Measurements from ENCODE around the gene KCNC4. TPM values are rescaled to one million over a fixed set of nuclear protein-coding genes. Genes with fewer than 3 reads are reported as not detected.

Gene KCNC4
- total and polyA plus RNA-seq, 2 of the 13 experiments (the other 11 are each of a cell fraction or from before 2014, with no cell fraction given) = 0.24 to 0.66 TPM

DNA sequence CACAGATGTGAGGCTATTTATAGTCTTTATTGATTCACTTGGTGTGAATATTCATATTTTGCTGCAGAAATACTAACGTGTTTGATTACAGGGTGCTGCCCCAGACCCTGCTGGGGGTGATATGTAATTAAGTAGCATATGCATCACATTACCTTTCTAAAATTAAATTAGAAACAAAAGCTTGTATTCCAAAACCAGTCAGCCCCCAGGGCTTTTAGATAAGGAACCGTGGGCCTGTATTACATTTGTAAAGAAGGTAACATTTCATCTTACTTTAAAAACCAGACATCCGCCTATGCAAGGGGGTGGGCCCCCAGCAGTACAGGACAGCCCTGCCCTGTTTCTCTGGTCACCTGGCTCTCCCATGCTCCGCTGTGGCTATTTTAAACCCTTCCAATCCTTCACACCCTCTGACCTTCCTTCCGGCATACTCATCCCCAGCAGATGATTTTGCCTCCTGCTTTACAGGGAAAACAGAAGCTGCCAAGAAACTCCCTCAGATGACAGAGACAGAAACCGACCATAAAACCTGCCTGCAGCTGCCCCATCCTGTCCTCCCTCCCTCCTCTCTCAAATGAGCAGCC lies 22.0 kb upstream of the KCNC4 start:
- TF ChIP-seq ZNF292 (CRISPR knock-in tag; IDR thresholded peaks at IDR 0.05; ENCODE audit: borderline replicate concordance, low read depth) (no peak), AKAP8 (CRISPR knock-in tag; IDR thresholded peaks at IDR 0.05) (no peak), DMAP1 (CRISPR knock-in tag; IDR thresholded peaks at IDR 0.05) (no peak), ZNF878 (CRISPR knock-in tag; IDR thresholded peaks at IDR 0.05) (no peak), GLI4 (CRISPR knock-in tag; IDR thresholded peaks at IDR 0.05; ENCODE audit: borderline replicate concordance) (no peak), PHF20 (CRISPR knock-in tag; IDR thresholded peaks at IDR 0.05) (no peak), JARID2 (CRISPR knock-in tag; IDR thresholded peaks at IDR 0.05; ENCODE audit: insufficient replicate concordance) (no peak), ZFP36 (IDR thresholded peaks at IDR 0.05; ENCODE audit: borderline replicate concordance, low read depth, low read length, partially characterized antibody) (no peak), ZNF317 (CRISPR knock-in tag; IDR thresholded peaks at IDR 0.05) (no peak), TBL1XR1 (IDR thresholded peaks at IDR 0.05; ENCODE audit: borderline replicate concordance, low read length, partially characterized antibody) (no peak), JUND (CRISPR knock-in tag; IDR thresholded peaks at IDR 0.05) (no peak), ZNF607 (CRISPR knock-in tag; IDR thresholded peaks at IDR 0.05; ENCODE audit: borderline replicate concordance) (no peak), SMAD3 (CRISPR knock-in tag; IDR thresholded peaks at IDR 0.05) (no peak)
- TF ChIP-seq, protein P1, sequence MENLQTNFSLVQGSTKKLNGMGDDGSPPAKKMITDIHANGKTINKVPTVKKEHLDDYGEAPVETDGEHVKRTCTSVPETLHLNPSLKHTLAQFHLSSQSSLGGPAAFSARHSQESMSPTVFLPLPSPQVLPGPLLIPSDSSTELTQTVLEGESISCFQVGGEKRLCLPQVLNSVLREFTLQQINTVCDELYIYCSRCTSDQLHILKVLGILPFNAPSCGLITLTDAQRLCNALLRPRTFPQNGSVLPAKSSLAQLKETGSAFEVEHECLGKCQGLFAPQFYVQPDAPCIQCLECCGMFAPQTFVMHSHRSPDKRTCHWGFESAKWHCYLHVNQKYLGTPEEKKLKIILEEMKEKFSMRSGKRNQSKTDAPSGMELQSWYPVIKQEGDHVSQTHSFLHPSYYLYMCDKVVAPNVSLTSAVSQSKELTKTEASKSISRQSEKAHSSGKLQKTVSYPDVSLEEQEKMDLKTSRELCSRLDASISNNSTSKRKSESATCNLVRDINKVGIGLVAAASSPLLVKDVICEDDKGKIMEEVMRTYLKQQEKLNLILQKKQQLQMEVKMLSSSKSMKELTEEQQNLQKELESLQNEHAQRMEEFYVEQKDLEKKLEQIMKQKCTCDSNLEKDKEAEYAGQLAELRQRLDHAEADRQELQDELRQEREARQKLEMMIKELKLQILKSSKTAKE (CRISPR knock-in tag; IDR thresholded peaks at IDR 0.05; ENCODE audit: borderline replicate concordance) = no peak
- TF ChIP-seq, protein P2, sequence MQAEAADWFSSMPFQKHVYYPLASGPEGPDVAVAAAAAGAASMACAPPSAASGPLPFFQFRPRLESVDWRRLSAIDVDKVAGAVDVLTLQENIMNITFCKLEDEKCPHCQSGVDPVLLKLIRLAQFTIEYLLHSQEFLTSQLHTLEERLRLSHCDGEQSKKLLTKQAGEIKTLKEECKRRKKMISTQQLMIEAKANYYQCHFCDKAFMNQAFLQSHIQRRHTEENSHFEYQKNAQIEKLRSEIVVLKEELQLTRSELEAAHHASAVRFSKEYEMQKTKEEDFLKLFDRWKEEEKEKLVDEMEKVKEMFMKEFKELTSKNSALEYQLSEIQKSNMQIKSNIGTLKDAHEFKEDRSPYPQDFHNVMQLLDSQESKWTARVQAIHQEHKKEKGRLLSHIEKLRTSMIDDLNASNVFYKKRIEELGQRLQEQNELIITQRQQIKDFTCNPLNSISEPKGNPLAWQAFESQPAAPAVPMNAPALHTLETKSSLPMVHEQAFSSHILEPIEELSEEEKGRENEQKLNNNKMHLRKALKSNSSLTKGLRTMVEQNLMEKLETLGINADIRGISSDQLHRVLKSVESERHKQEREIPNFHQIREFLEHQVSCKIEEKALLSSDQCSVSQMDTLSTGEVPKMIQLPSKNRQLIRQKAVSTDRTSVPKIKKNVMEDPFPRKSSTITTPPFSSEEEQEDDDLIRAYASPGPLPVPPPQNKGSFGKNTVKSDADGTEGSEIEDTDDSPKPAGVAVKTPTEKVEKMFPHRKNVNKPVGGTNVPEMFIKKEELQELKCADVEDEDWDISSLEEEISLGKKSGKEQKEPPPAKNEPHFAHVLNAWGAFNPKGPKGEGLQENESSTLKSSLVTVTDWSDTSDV (CRISPR knock-in tag; IDR thresholded peaks at IDR 0.05) = no peak
- TF ChIP-seq, protein P3, sequence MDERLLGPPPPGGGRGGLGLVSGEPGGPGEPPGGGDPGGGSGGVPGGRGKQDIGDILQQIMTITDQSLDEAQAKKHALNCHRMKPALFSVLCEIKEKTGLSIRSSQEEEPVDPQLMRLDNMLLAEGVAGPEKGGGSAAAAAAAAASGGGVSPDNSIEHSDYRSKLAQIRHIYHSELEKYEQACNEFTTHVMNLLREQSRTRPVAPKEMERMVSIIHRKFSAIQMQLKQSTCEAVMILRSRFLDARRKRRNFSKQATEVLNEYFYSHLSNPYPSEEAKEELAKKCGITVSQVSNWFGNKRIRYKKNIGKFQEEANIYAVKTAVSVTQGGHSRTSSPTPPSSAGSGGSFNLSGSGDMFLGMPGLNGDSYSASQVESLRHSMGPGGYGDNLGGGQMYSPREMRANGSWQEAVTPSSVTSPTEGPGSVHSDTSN (CRISPR knock-in tag; IDR thresholded peaks at IDR 0.05) = no peak
- in situ Hi-C loops (cut with HindIII; ENCODE audit: extremely low pct_ligation_motif_present, low pct_unique_long_range_greater_than_20kb) (no loop called here), intact Hi-C loops (cut with micrococcal nuclease; ENCODE audit: unreplicated experiment) (no loop called here)
- Histone ChIP-seq H3K4me3 (replicated peaks in 1 of 3; ENCODE audit: insufficient read depth in 1 of 3, low read depth in 2 of 3, low read length in 3 of 3) (no peak overlapping the region), H3K27me3 (ENCODE audit: control insufficient read depth in 1 of 2, insufficient read depth in 2 of 2, low read length in 2 of 2) (peaks cover 9 to 68% of the 10 kb centered on the region in 2 experiments), H3K9ac (ENCODE audit: insufficient read depth, low read depth, low read length) (no peak overlapping the region), H3K27ac (ENCODE audit: extremely low read length, insufficient read depth, low read length) (no peak overlapping the region), H3K9me3 (ENCODE audit: low read length) (no peaks in the 10 kb centered on the region), H3K4me2 (ENCODE audit: low read depth, low read length) (no peak overlapping the region), H3K79me2 (ENCODE audit: insufficient read depth, low read length) (no peaks in the 10 kb centered on the region), H3K36me3 (replicated peaks in 1 of 2; ENCODE audit: control insufficient read depth in 1 of 2, insufficient read depth in 2 of 2, low read length in 2 of 2) (no peaks in the 10 kb centered on the region), H4K20me1 (ENCODE audit: insufficient read depth, low read length) (no peaks in the 10 kb centered on the region), H3K4me1 (ENCODE audit: insufficient read depth, low read length) (no peaks in the 10 kb centered on the region), H2AFZ (ENCODE audit: low read length) (no peak overlapping the region)
- 16% methylated on average over 6 of the region's 6 CpGs for WGBS (ENCODE audit: low lambda C conversion rate)
- no peak for FAIRE-seq
- ATAC-seq = no peak
- ChIA-PET CTCF (ENCODE audit: low intra/inter-chr PET ratio, low total read pairs) (no interaction called here), POLR2A (no interaction called here)
- DNase-seq (ENCODE audit: low spot score) = no peak
- no TSS peak for BruUV-seq (replicated peaks)
